IPS-NIHi11 (cell line): Measurements from ENCODE around the gene IFITM5.
"Not testable (repeated sequence)": the region's sequence is repeated elsewhere in the genome, so short reads cannot be mapped to it uniquely, and the experiment has no call there.

Experiments
- DNase-seq: peaks from one replicate; pipeline ENCODE4 v3.0.0; 2012; ENCODE audit warnings: mixed read lengths, low spot score

The IFITM5 gene

GRCh38 chr11:295351-296170 is 3.8 kb downstream of the IFITM5 start:
- no peak for DNase-seq

- DNase-seq, result no peak
These were observed 4.5 kb downstream of the IFITM5 start for GRCh38 chr11:294780-295179.

GRCh38 chr11:293852-294661 is 5.3 kb downstream of the IFITM5 start:
- DNase-seq, result no peak

- no peak for DNase-seq
These were observed 6.0 kb downstream of the IFITM5 start for GRCh38 chr11:293271-293851.

- DNase-seq, result no peak
These were observed 6.9 kb downstream of the IFITM5 start for GRCh38 chr11:292211-293121.

- DNase-seq, result no peak
These were observed 7.8 kb downstream of the IFITM5 start for GRCh38 chr11:291281-292210.

GRCh38 chr11:290621-291231 is 8.6 kb downstream of the IFITM5 start:
- DNase-seq, result no peak

- DNase-seq, result no peak
These were observed 9.4 kb downstream of the IFITM5 start for GRCh38 chr11:289712-290620.

GRCh38 chr11:289398-289711 is 10.0 kb downstream of the IFITM5 start:
- no peak for DNase-seq

GRCh38 chr11:288478-289397 is 10.6 kb downstream of the IFITM5 start, which contains the start of gene PGGHG:
Gene PGGHG (plus strand): TSS chr11:289126. CDS start chr11:289817, 691 bp downstream.
- peak; percentile 95 for DNase-seq

GRCh38 chr11:287821-288477 is 11.4 kb downstream of the IFITM5 start:
- DNase-seq, result no peak

- DNase-seq, result not testable (repeated sequence)
These were observed 12.1 kb downstream of the IFITM5 start for GRCh38 chr11:286977-287820.

GRCh38 chr11:285894-286220 is 13.5 kb downstream of the IFITM5 start:
- no peak for DNase-seq

- no peak for DNase-seq
These were observed 14.1 kb downstream of the IFITM5 start for GRCh38 chr11:285021-285893.

GRCh38 chr11:284105-285020 is 15.0 kb downstream of the IFITM5 start:
- DNase-seq, result no peak
